Motor neuron (in vitro differentiated cells): ENCODE results near the gene NTSR1. TPM values are rescaled to one million over a fixed set of nuclear protein-coding genes. Genes with fewer than 3 reads are reported as not detected.

ENCODE experiments used
- ATAC-seq, 8 experiments: fragments of 200-7000 bp; cut with Tn5 transposase; replicated peaks in 6 of 8; 2 replicates each; pipeline ENCODE4 v1.8.0; 2021; ENCODE audit warnings: mild to moderate bottlenecking in 8 of 8, moderate library complexity in 8 of 8
- H3K27ac ChIP-seq, 2 donors: fragments of 250-450 bp; sonication (Bioruptor Pico); 2 replicates each; pipeline ENCODE4 v1.9.0; 2021; ENCODE audit warnings: antibody characterized with exemption in 2 of 2, mild to moderate bottlenecking in 2 of 2, moderate library complexity in 1 of 2
- H3K4me1 ChIP-seq, 2 donors: fragments of 250-450 bp; sonication (Bioruptor Pico); replicated peaks in 1 of 2; 2 replicates each; pipeline ENCODE4 v1.6.1; 2021; ENCODE audit warnings: antibody characterized with exemption in 2 of 2, mild to moderate bottlenecking in 2 of 2, moderate library complexity in 1 of 2
- H3K4me3 ChIP-seq, 5 donors: fragments of 250-450 bp; sonication (Bioruptor Pico); 2 replicates each; pipeline ENCODE4 v1.9.0; 2021; ENCODE audit warnings: antibody characterized with exemption in 5 of 5, mild to moderate bottlenecking in 5 of 5, moderate library complexity in 4 of 5
- WGBS, 10 experiments: fragments of 450-650 bp; shearing (Covaris generic); methylation state at CpG; one replicate each; pipeline ENCODE4 v1.0.0; 2022; 5-methylcytosine and 5-hydroxymethylcytosine counted together
- in situ Hi-C, 9 experiments: fragments of 400-800 bp; cut with MboI; loops; one replicate each; pipeline ENCODE4 v1.15.0; 2021; ENCODE audit warnings: low sequenced_read_pairs in 9 of 9, low pct_unique_long_range_greater_than_20kb in 2 of 9; ENCODE audit not compliant: unreplicated experiment in 9 of 9
- total RNA-seq, 8 experiments: library from RNA; unstranded; fragments of 300-600 nt; gene quantifications; 2 replicates each; pipeline versions ENCODE4 v1.2.3 to v1.2.4, GENCODE V29; 2022

The NTSR1 gene
- total RNA-seq, 8 experiments from 2014 or later: 0.13 to 1.3 (median 0.52) TPM; not detected in 1

DNA sequence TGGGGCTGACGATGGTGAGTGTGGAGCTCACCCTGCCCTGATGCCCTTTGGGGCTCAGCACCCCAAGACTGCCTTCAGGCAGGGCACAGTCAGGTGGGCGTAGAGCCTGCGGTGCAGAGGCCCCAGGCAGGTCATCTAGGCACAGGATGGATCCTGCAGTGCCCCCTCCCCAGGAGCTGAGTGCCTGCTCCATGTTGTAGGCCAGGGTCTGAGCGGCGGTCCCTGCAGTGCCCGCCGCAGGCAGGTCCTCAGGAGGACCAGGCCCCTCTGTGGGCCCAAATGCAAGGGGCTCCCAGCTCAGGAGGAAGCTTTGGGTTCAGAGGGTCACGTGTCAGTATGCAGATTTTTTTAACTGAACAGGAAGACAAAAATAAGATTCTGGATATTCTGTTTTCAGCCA, 90.4 kb downstream of the NTSR1 start:
- WGBS, 10 experiments: 67 to 100% (median 98%) methylated on average over 1 to 6 of the region's 8 CpGs; no CpG with 5 or more reads in 5 of the 10 experiments
- Histone ChIP-seq H3K4me3 (no peak overlapping the region), H3K27ac (no peak overlapping the region), H3K4me1 (peaks cover 0 to 7% of the 10 kb centered on the region in 2 donors)
- no peak for ATAC-seq
- in situ Hi-C loops: loop anchor here in 6 of 9 experiments (10.0 to 25.0 kb wide), 3 partner anchors 112 to 137 kb away; no protein-coding TSS in a partner anchor

- WGBS, 10 experiments: 73 to 100% (median 96%) methylated on average over 2 to 14 of the region's 19 CpGs; no CpG with 5 or more reads in 4 of the 10 experiments
- in situ Hi-C loops: loop anchor here in 6 of 9 experiments (10.0 to 25.0 kb wide), 3 partner anchors 112 to 137 kb away; no protein-coding TSS in a partner anchor
- no peak for ATAC-seq
- peaks cover 2 to 10% of the 10 kb centered on the region in 2 donors for H3K4me1 ChIP-seq
- H3K4me3 ChIP-seq: no peak overlapping the region
- H3K27ac ChIP-seq: no peak overlapping the region
Measured at GRCh38 chr20:62799459-62799858, 90.8 kb downstream of the NTSR1 start.

GRCh38 chr20:62799873-62800272, 91.2 kb downstream of the NTSR1 start:
- peaks cover 2 to 7% of the 10 kb centered on the region in 2 donors for H3K4me1 ChIP-seq
- H3K4me3 ChIP-seq: no peak overlapping the region
- ATAC-seq: no peak
- no peak overlapping the region for H3K27ac ChIP-seq
- in situ Hi-C loops: loop anchor here in 6 of 9 experiments (10.0 to 25.0 kb wide), 3 partner anchors 113 to 138 kb away; no protein-coding TSS in a partner anchor
- WGBS, 10 experiments: 80 to 94% (median 90%) methylated on average over 2 to 4 of the region's 10 CpGs; no CpG with 5 or more reads in 5 of the 10 experiments

DNA sequence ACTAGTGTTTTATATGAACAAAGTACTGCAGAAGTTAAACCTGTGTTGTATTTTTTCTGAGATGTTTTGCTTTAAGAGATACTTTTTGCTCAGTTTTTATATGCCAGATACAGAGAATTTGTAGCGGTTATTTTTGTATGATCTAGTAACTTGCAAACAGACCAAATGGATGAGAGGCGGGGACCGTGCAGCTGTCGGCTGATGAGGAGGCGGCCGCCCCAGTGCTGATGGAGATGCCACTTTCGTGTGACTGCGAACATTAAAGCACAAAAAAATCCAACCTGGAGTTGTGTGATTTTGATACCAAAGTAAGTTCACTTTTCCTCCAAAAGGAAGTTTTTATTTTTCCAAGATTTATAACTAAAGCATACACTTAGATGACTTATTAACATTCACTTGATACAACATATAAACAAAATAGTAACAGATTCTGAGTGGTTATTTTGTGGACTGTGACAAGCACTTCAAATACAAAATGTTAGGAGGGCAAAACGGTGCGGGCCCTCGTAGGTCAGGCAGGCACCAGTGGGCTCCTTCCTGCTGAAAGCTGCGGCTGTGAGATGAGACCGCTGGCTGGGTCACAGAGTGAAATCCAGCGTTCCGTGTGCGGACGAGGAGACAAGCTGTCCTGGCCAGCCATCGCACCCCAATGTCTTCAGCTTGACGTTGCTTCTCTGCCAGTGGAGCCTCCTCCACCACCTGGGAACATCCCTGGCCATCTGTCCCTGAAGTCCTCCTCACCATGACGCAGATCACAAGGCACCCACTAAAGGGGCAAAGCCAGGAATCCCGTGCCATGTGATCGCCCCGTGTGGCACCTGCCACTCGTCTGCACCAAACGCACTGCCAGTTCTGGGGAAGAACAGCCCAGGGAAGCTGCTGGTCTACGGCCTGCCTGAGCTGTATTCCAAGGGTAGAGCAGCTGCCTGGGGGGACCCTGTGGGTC, 92.0 kb downstream of the NTSR1 start:
- 69 to 100% (median 91%) methylated on average over 1 to 17 of the region's 26 CpGs for WGBS, 10 experiments
- Histone ChIP-seq H3K4me1 (peaks cover 4 to 7% of the 10 kb centered on the region in 2 donors), H3K27ac (no peak overlapping the region), H3K4me3 (no peak overlapping the region)
- ATAC-seq: no peak
- in situ Hi-C loops: no loop called here

GRCh38 chr20:62801284-62802010, 92.8 kb downstream of the NTSR1 start:
- Histone ChIP-seq H3K4me3 (no peak overlapping the region), H3K4me1 (peaks cover 12 to 14% of the 10 kb centered on the region in 2 donors), H3K27ac (no peak overlapping the region)
- in situ Hi-C loops: no loop called here
- no peak for ATAC-seq
- 76 to 100% (median 89%) methylated on average over 1 to 10 of the region's 15 CpGs; no CpG with 5 or more reads in 6 of the 10 experiments for WGBS, 10 experiments

- Histone ChIP-seq H3K4me3 (no peak overlapping the region), H3K4me1 (peaks cover 17 to 20% of the 10 kb centered on the region in 2 donors), H3K27ac (no peak overlapping the region)
- no peak for ATAC-seq
- in situ Hi-C loops: no loop called here
- 63 to 100% (median 67%) methylated on average over 1 to 3 of the region's 22 CpGs; no CpG with 5 or more reads in 7 of the 10 experiments for WGBS, 10 experiments
Measured at GRCh38 chr20:62802026-62802712, 93.5 kb downstream of the NTSR1 start.

DNA sequence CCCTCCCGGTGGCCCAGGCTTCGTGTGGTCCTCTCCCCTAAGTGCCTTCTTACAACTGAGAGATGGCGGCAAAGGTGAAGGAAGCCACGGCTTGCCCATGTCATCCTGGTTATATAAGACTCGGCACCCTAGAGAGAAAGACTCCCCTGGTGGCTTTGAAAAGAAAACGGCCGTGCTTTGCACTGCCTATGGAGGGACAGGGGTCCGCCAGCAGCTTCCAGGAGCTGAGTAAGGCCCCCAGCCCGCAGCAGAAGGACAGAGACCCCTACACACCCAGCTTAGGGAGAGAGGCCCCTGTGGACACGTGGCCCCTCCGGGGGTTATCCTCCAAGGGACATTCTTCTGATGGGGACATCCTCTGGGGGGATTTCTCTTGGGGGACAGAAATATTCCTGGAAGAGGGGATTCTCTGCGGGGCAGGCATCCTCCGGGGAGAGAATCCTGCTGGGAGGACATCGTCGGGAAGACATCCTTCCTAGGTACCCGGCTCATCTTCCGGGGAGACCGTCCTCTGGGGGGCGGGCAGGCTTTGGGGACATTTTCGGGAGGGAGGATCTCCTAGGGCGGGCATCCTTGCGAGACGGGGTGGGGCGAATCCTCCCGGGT, 95.5 kb downstream of the NTSR1 start:
- Histone ChIP-seq H3K27ac (no peak overlapping the region), H3K4me1 (peaks cover 17 to 22% of the 10 kb centered on the region in 2 donors), H3K4me3 (peak overlapping the region; percentile 48 to 88 (median 81))
- ATAC-seq: peak in 6 of 8 experiments; percentile 9 to 33 (median 13)
- in situ Hi-C loops: no loop called here
- 48 to 93% (median 51%) methylated on average over 2 to 7 of the region's 25 CpGs; no CpG with 5 or more reads in 6 of the 10 experiments for WGBS, 10 experiments

- Histone ChIP-seq H3K4me1 (peaks cover 17 to 22% of the 10 kb centered on the region in 2 donors), H3K27ac (peak within 1 kb of the TSS in 1 of 2 donors; percentile 38), H3K4me3 (peak within 1 kb of the TSS; percentile 48 to 88 (median 81))
- ATAC-seq: peak; percentile 24 to 54 (median 39)
- WGBS, 10 experiments: no CpG with 5 or more reads among the region's 77 CpGs
- in situ Hi-C loops: no loop called here
Measured at GRCh38 chr20:62804627-62805154, 96.1 kb downstream of the NTSR1 start, which contains the start of gene OGFR. Gene OGFR (plus strand): TSS chr20:62804835. CDS start chr20:62804860, 25 bp downstream.

DNA sequence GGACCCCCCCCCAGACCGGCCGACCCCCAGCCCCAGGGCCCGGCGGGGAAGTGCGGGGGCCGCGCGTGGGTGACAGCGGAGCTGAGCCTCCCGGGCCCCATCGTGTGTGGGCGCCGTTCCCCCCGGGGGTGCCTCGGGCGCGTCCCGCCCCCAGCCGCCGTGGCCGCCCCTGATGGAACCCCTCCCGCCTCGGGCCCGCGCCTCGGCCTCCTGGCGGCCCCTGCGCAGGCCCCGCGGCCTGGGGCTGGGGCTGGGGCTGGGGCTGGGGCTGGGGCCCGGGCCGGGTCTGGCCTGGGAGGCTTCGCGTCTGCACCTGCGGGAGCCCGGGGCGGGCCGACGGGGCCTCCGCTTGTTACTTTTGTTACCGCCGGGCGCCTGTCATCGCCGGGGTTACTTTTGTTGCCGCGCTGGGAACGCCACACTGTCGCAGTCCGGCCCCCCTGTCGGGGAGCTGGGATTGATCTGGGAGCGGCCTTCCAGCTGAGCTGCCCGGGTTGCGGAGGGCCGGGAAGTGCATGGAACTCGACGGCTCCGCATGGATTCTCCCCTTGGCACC, 96.6 kb downstream of the NTSR1 start:
- peak overlapping the region; percentile 48 to 88 (median 81) for H3K4me3 ChIP-seq
- in situ Hi-C loops: no loop called here
- WGBS, 10 experiments: 0 to 7% methylated on average over 1 to 3 of the region's 58 CpGs; no CpG with 5 or more reads in 8 of the 10 experiments
- H3K4me1 ChIP-seq: peaks cover 17 to 22% of the 10 kb centered on the region in 2 donors
- peak; percentile 48 to 64 (median 57) for ATAC-seq
- peak overlapping the region in 1 of 2 donors; percentile 38 for H3K27ac ChIP-seq

DNA sequence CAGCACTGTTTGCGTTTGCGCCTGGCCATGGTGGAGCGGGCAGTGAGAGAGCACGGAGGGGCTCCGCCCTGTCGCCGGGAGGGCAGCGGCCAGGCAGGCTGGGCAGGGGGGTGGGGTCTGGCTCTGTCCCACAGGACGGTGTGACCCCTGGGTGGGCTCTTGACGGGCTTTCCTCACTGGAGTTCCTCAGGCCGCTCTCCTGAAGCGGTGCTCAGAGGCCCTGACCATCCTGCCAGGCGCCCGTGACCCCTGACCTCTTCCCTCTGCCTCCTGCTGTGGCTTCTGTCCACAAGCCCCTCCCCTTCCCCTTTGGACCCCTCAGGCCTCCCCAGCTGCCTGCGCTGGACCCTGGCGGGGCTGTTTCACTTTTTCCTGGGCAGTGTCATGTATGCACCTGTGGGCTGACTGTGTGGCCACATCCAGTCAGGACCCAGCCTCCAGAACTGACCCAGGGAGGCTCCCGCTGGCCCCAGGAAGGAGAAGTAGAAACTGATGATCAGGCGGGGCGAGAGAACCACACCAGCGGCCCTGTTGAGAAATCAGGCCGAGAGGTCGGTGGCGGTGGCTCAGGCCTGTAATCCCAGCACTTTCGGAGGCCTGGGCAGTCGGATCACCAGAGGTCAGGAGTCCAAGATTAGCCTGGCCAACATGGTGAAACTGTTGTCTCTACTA, 97.2 kb downstream of the NTSR1 start:
- in situ Hi-C loops: no loop called here
- peak in 2 of 8 experiments; percentile 17 to 18 for ATAC-seq
- WGBS, 10 experiments: 0 to 85% (median 33%) methylated on average over 2 to 8 of the region's 25 CpGs; no CpG with 5 or more reads in 4 of the 10 experiments
- H3K4me3 ChIP-seq: peak overlapping the region; percentile 48 to 88 (median 81)
- H3K27ac ChIP-seq: peak overlapping the region in 1 of 2 donors; percentile 38
- H3K4me1 ChIP-seq: peaks cover 17 to 22% of the 10 kb centered on the region in 2 donors
